HepG2 (cell line): Measurements from ENCODE around the gene TMEM183A. TPM values are rescaled to one million over a fixed set of nuclear protein-coding genes. Genes with fewer than 3 reads are reported as not detected.

Experiments used
- ATAC-seq: fragments of 200-7000 bp; cut with Tn5 transposase; 3 replicates; pipeline ENCODE4 v1.9.1; 2020; ENCODE audit warnings: mild to moderate bottlenecking, moderate library complexity
- BruUV-seq: library from RNA; stranded (reverse); fragments of 400-500 nt; replicated peaks from 2 replicates; lab custom pipeline; 2021; lab: Mats Ljungman, UMichigan
- CTCF ChIA-PET: fragments of 300-600 bp; formaldehyde crosslinking; extraction: SDS; loops from one replicate; lab custom pipeline; 2021; ENCODE audit warnings: low total read pairs, inconsistent platforms, low intra/inter-chr PET ratio; lab: Yijun Ruan, JAX
- POLR2A ChIA-PET: fragments of 350-600 bp; sonication (Branson Sonifier 250); formaldehyde crosslinking; loops from one replicate; lab custom pipeline; 2020; ENCODE audit warnings: antibody characterized with exemption, inconsistent platforms; lab: Yijun Ruan, JAX
- DNase-seq: peaks from one replicate; pipeline ENCODE4 v3.0.0-alpha.2; 2015; ENCODE audit warnings: low spot score
- FAIRE-seq: peaks from 3 replicates; lab custom pipeline; 2011; peaks lifted over from hg19 to GRCh38; lab: Jason Lieb, UNC
- H2AFZ ChIP-seq: one replicate; pipeline ENCODE4 v1.6.1; 2011; ENCODE audit warnings: low read length, inconsistent platforms
- H3K27ac ChIP-seq: fragments of 300-600 bp; 3 replicates; pipeline ENCODE4 v1.8.0; 2011; ENCODE audit warnings: mixed run types, mild to moderate bottlenecking, mixed read lengths, low read length, inconsistent platforms; ENCODE audit not compliant: insufficient read depth; ENCODE audit errors: extremely low read length
- H3K27me3 ChIP-seq, 2 experiments: fragments of 200-600 bp in 1 of 2; 2 replicates in 1 of 2; 3 replicates in 1 of 2; pipeline versions ENCODE4 v1.6.0 to v1.8.0; 2011; ENCODE audit warnings: low read length in 2 of 2, mild to moderate bottlenecking in 2 of 2, moderate library complexity in 2 of 2, inconsistent platforms in 1 of 2; ENCODE audit not compliant: insufficient read depth in 2 of 2, control insufficient read depth in 1 of 2
- H3K36me3 ChIP-seq, 2 experiments: fragments of 200-600 bp in 1 of 2; replicated peaks in 1 of 2; 2 replicates in 1 of 2; 3 replicates in 1 of 2; pipeline versions ENCODE4 v1.5.1 to v1.8.0; 2011; ENCODE audit warnings: low read length in 2 of 2, inconsistent platforms in 1 of 2; ENCODE audit not compliant: insufficient read depth in 2 of 2, control insufficient read depth in 1 of 2
- H3K4me1 ChIP-seq: 2 replicates; pipeline ENCODE4 v1.5.1; 2012; ENCODE audit warnings: low read length, inconsistent platforms; ENCODE audit not compliant: insufficient read depth
- H3K4me2 ChIP-seq: 2 replicates; pipeline ENCODE4 v1.6.0; 2011; ENCODE audit warnings: low read depth, low read length, inconsistent platforms
- H3K4me3 ChIP-seq, 3 experiments: fragments of 200-600 bp in 1 of 3; sonication (generic), shearing (Covaris generic) in 1 of 3; replicated peaks in 1 of 3; 2 replicates each; pipeline ENCODE4 v1.5.1; 2011 to 2016; ENCODE audit warnings: low read length in 3 of 3, inconsistent platforms in 2 of 3, low read depth in 2 of 3, mild to moderate bottlenecking in 2 of 3, control low read depth in 1 of 3, mixed read lengths in 1 of 3; ENCODE audit not compliant: insufficient read depth in 1 of 3
- H3K79me2 ChIP-seq: one replicate; pipeline ENCODE4 v1.6.1; 2011; ENCODE audit warnings: low read length, inconsistent platforms; ENCODE audit not compliant: insufficient read depth
- H3K9ac ChIP-seq: 2 replicates; pipeline ENCODE4 v1.6.0; 2011; ENCODE audit warnings: mild to moderate bottlenecking, low read depth, low read length, inconsistent platforms; ENCODE audit not compliant: insufficient read depth
- H3K9me3 ChIP-seq: 2 replicates; pipeline ENCODE4 v1.5.1; 2012; ENCODE audit warnings: mild to moderate bottlenecking, low read length
- H4K20me1 ChIP-seq: 2 replicates; pipeline ENCODE4 v1.6.0; 2011; ENCODE audit warnings: inconsistent platforms, mild to moderate bottlenecking, low read length, moderate library complexity; ENCODE audit not compliant: insufficient read depth
- FOXC1 ChIP-seq: sonication (generic); formaldehyde crosslinking; IDR thresholded peaks from 2 replicates; pipeline ENCODE4 v1.8.0; 2022; ENCODE audit warnings: mild to moderate bottlenecking, missing genetic modification reagents, borderline replicate concordance
- FOXO1 ChIP-seq: sonication (generic); formaldehyde crosslinking; IDR thresholded peaks from 2 replicates; pipeline ENCODE4 v1.4.0; 2020; ENCODE audit warnings: missing genetic modification reagents
- HNF4G ChIP-seq, 2 experiments: sonication (generic) in 1 of 2; formaldehyde crosslinking in 1 of 2; IDR thresholded peaks; 2 replicates each; pipeline versions ENCODE4 v1.4.0 to v1.6.1; 2011 to 2020; ENCODE audit warnings: borderline replicate concordance in 2 of 2, low read depth in 2 of 2, mild to moderate bottlenecking in 2 of 2, low read length in 1 of 2, missing genetic modification reagents in 1 of 2, moderate library complexity in 1 of 2
- MAFF ChIP-seq: IDR thresholded peaks from 2 replicates; pipeline ENCODE4 v1.6.1; 2011; ENCODE audit warnings: low read depth, low read length, improper control_type of control experiment
- MAFK ChIP-seq, 2 experiments: IDR thresholded peaks in 1 of 2; conservative IDR thresholded peaks in 1 of 2; 2 replicates each; pipeline ENCODE4 v1.6.1; 2011; ENCODE audit warnings: improper control_type of control experiment in 2 of 2, low read length in 2 of 2
- MLLT10 ChIP-seq: sonication (generic); formaldehyde crosslinking; IDR thresholded peaks from 2 replicates; pipeline ENCODE4 v1.4.0; 2020; ENCODE audit warnings: missing genetic modification reagents
- MTF1 ChIP-seq: sonication (generic); formaldehyde crosslinking; IDR thresholded peaks from 2 replicates; pipeline ENCODE4 v1.5.0; 2020; ENCODE audit warnings: missing genetic modification reagents
- PITX1 ChIP-seq: sonication (generic); formaldehyde crosslinking; IDR thresholded peaks from 2 replicates; pipeline ENCODE4 v1.5.1; 2020; ENCODE audit warnings: mild to moderate bottlenecking, missing genetic modification reagents
- SSRP1 ChIP-seq: IDR thresholded peaks from 2 replicates; pipeline ENCODE4 v1.6.1; 2016; ENCODE audit warnings: control low read depth
- TFE3 ChIP-seq: IDR thresholded peaks from 2 replicates; pipeline ENCODE4 v1.6.1; 2016
- TGIF2 ChIP-seq: IDR thresholded peaks from 2 replicates; pipeline ENCODE4 v1.6.1; 2016; ENCODE audit warnings: control low read depth, missing compliant biosample characterization
- ZKSCAN8 ChIP-seq: IDR thresholded peaks from 2 replicates; pipeline ENCODE4 v1.6.1; 2016; ENCODE audit warnings: borderline replicate concordance, missing genetic modification reagents, missing compliant biosample characterization
- ZNF274 ChIP-seq: sonication (generic); formaldehyde crosslinking; IDR thresholded peaks from 2 replicates; pipeline ENCODE4 v1.5.1; 2020; ENCODE audit warnings: mild to moderate bottlenecking, missing genetic modification reagents
- ZNF331 ChIP-seq: sonication (generic); formaldehyde crosslinking; IDR thresholded peaks from 2 replicates; pipeline ENCODE4 v1.4.0; 2020; ENCODE audit warnings: missing genetic modification reagents
- ZNF710 ChIP-seq: sonication (generic); formaldehyde crosslinking; IDR thresholded peaks from 2 replicates; pipeline ENCODE4 v1.5.0; 2020; ENCODE audit warnings: mild to moderate bottlenecking, missing genetic modification reagents, borderline replicate concordance
- ZNF790 ChIP-seq: sonication (generic); formaldehyde crosslinking; IDR thresholded peaks from 2 replicates; pipeline ENCODE4 v1.8.0; 2022; ENCODE audit warnings: missing genetic modification reagents, mild to moderate bottlenecking, borderline replicate concordance
- ZNF891 ChIP-seq: sonication (generic); formaldehyde crosslinking; IDR thresholded peaks from 2 replicates; pipeline ENCODE4 v1.5.0; 2020; ENCODE audit warnings: mild to moderate bottlenecking, missing genetic modification reagents
- WGBS: methylation state at CpG from one replicate; pipeline ENCODE4 v1.1.6; 2017; ENCODE audit warnings: low lambda C conversion rate; 5-methylcytosine and 5-hydroxymethylcytosine counted together
- in situ Hi-C: cut with HindIII; loops from 2 replicates; pipeline ENCODE4 v1.10.0; 2017; ENCODE audit warnings: low pct_unique_long_range_greater_than_20kb; ENCODE audit not compliant: extremely low pct_ligation_motif_present
- intact Hi-C: fragments of 100-400 bp; cut with micrococcal nuclease; formaldehyde crosslinking; loops from one replicate; pipeline ENCODE4 v1.10.0; 2022; ENCODE audit not compliant: unreplicated experiment
- polyA plus RNA-seq, 8 experiments: library from polyadenylated mRNA; depleted of rRNA in 3 of 8; stranded (reverse) in 7 of 8; unstranded in 1 of 8; fragments of >200 nt; fragmentation: Illumina TruSeq in 4 of 8; extraction: Trizol in 4 of 8; gene quantifications; 2 replicates each; pipeline versions ENCODE4 v1.2.1 to v1.2.3, GENCODE V29; 2011 to 2016; ENCODE audit warnings: low read depth in 4 of 8, missing spikeins in 1 of 8, mixed read lengths in 1 of 8; ENCODE audit not compliant: insufficient read depth in 1 of 8
- total RNA-seq, 5 experiments: library from RNA; depleted of rRNA; stranded (reverse); fragments of >200 nt; fragmentation: Illumina TruSeq; extraction: Trizol; gene quantifications; 2 replicates each; pipeline ENCODE4 v1.2.3, GENCODE V29; 2016; ENCODE audit warnings: low read depth in 1 of 5

TMEM183A gene
- total and polyA plus RNA-seq, 2 of the 13 experiments (the other 11 are each of a cell fraction or from before 2014, with no cell fraction given): 59.7 to 82.0 TPM

- Histone ChIP-seq H2AFZ (no peak overlapping the region), H3K9me3 (no peaks in the 10 kb centered on the region), H3K27me3 (peaks cover 2 to 31% of the 10 kb centered on the region in 2 experiments; a peak in 3 of 5 replicates), H3K4me2 (no peak overlapping the region), H3K4me1 (peaks cover 10% of the 10 kb centered on the region), H3K27ac (no peak overlapping the region), H3K9ac (no peak overlapping the region), H3K79me2 (no peaks in the 10 kb centered on the region), H4K20me1 (0 out of 2 replicates have a peak, but pooled peaks cover 2% of the 10 kb centered on the region), H3K4me3 (no peak overlapping the region), H3K36me3 (no peaks in the 10 kb centered on the region)
- ATAC-seq: no peak
- in situ Hi-C loops (no loop called here), intact Hi-C loops (no loop called here)
- no peak for DNase-seq
- FAIRE-seq: no peak
- ChIA-PET POLR2A (no interaction called here), CTCF (no interaction called here)
- TF ChIP-seq MAFK (conservative IDR thresholded peaks at IDR 0.05 in 1 of 2, IDR thresholded peaks at IDR 0.05 in 1 of 2; ENCODE audit: low read length in 2 of 2) (peak; percentile 76 to 86), ZNF331 (no peak), FOXO1 (CRISPR knock-in tag) (no peak), ZNF274 (CRISPR knock-in tag) (no peak), MAFF (peak; percentile 69)
- no TSS peak for BruUV-seq
- 21% methylated on average over 2 of the region's 2 CpGs for WGBS
Observed at GRCh38 chr1:203033287-203033686, 26.1 kb downstream of the TMEM183A start.

GRCh38 chr1:203033917-203034316, 26.7 kb downstream of the TMEM183A start:
- Histone ChIP-seq H3K9me3 (no peaks in the 10 kb centered on the region), H4K20me1 (peaks cover 2% of the 10 kb centered on the region; the same call in 1 of the 2 replicates), H3K4me1 (peaks cover 4% of the 10 kb centered on the region), H3K36me3 (no peaks in the 10 kb centered on the region), H3K79me2 (no peaks in the 10 kb centered on the region), H3K4me2 (no peak overlapping the region), H3K9ac (no peak overlapping the region), H3K4me3 (no peak overlapping the region), H2AFZ (no peak overlapping the region), H3K27ac (no peak overlapping the region), H3K27me3 (peaks cover 2 to 29% of the 10 kb centered on the region in 2 experiments; a peak in 3 of 5 replicates)
- intact Hi-C loops (no loop called here), in situ Hi-C loops (no loop called here)
- ChIA-PET POLR2A (no interaction called here), CTCF (no interaction called here)
- 48% methylated on average over 2 of the region's 2 CpGs for WGBS
- no peak for FAIRE-seq
- no peak for DNase-seq
- BruUV-seq: no TSS peak
- ATAC-seq: no peak
- no peak for TF ChIP-seq SSRP1
- TF ChIP-seq ZNF790 (CRISPR knock-in tag): no peak
- no peak for TF ChIP-seq TFE3 (CRISPR knock-in tag)
- TF ChIP-seq TGIF2 (CRISPR knock-in tag): no peak
- no peak for TF ChIP-seq MTF1 (CRISPR knock-in tag)
- TF ChIP-seq MLLT10 (CRISPR knock-in tag): no peak
- no peak for TF ChIP-seq ZNF331
- TF ChIP-seq PITX1: no peak
- no peak for TF ChIP-seq ZNF710
- no peak for TF ChIP-seq ZKSCAN8 (CRISPR knock-in tag)
- TF ChIP-seq HNF4G (IDR thresholded peaks at IDR 0.05; ENCODE audit: borderline replicate concordance, low read depth, low read length): no peak
- no peak for TF ChIP-seq HNF4G (CRISPR knock-in tag; IDR thresholded peaks at IDR 0.05; ENCODE audit: borderline replicate concordance, low read depth)
- TF ChIP-seq FOXC1 (CRISPR knock-in tag): no peak
- no peak for TF ChIP-seq ZNF891
